GM21367 (cell line): ENCODE results near the gene NOX4.
"Not testable (repeated sequence)": the region's sequence is repeated elsewhere in the genome, so short reads cannot be mapped to it uniquely, and the experiment has no call there.

Source experiments
- ATAC-seq: cut with Tn5 transposase; IDR thresholded peaks from one replicate; pipeline ENCODE4 v1.9.1; 2021; ENCODE audit not compliant: unreplicated experiment

The NOX4 gene

GRCh38 chr11:89463266-89463780 lies 27.9 kb downstream of the NOX4 start:
- no peak for ATAC-seq

DNA sequence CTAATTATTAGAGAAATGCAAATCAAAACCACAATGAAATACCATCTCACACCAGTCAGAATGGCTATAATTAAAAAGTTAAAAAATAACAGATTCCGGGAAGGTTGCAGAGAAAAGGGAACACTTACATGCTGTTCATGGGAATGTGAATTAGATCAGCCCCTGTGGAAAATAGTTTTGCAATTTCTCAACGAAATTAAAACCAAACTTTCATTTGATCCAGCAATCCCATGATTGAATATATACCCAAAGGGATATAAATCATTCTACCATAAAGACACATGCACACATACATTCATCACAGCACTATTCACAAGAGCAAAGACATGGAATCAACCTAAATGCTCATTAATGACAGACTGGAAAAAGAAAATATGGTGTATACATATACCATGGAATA lies 32.5 kb downstream of the NOX4 start:
- no peak for ATAC-seq

DNA sequence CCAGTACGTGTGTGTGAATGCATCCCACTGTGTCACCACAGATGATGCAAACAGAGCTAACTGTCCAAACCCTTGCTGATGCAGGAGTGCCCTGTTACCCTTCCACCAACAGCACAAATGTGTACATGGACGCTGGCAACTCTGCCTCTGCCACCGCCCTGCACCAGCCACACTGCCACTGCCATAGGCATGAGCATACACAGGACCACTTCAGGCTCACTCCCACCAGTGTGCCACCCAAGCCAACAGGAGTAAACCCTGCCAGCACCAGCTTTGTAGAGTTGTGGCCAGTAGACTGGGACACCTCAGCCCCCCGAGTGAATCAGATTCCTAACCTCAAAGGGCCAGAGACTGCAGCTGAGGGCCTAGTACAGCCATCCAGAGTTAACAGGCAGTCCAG lies 34.0 kb downstream of the NOX4 start:
- ATAC-seq = no peak

GRCh38 chr11:89456681-89457080 lies 34.5 kb downstream of the NOX4 start:
- no peak for ATAC-seq

DNA sequence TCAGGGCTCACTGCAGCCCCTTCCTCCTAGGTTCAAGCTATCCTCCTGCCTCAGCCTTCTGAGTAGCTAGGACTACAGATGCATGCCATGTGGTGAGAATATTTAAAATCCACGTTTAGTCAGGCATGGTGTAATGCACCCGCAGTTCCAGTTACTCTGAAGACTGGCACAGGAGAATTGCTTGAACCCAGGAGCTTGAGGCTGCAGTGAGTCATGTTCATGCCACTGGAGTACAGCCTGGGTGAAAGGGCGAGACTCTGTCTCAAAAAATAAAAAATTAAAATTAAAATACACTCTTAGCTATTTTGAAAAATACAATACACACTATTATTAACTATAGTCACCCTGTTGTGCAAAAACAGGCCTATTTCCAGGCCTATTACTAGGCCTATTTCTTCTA lies 38.4 kb downstream of the NOX4 start:
- no peak for ATAC-seq

GRCh38 chr11:89447845-89448244 lies 43.3 kb downstream of the NOX4 start:
- ATAC-seq = no peak

DNA sequence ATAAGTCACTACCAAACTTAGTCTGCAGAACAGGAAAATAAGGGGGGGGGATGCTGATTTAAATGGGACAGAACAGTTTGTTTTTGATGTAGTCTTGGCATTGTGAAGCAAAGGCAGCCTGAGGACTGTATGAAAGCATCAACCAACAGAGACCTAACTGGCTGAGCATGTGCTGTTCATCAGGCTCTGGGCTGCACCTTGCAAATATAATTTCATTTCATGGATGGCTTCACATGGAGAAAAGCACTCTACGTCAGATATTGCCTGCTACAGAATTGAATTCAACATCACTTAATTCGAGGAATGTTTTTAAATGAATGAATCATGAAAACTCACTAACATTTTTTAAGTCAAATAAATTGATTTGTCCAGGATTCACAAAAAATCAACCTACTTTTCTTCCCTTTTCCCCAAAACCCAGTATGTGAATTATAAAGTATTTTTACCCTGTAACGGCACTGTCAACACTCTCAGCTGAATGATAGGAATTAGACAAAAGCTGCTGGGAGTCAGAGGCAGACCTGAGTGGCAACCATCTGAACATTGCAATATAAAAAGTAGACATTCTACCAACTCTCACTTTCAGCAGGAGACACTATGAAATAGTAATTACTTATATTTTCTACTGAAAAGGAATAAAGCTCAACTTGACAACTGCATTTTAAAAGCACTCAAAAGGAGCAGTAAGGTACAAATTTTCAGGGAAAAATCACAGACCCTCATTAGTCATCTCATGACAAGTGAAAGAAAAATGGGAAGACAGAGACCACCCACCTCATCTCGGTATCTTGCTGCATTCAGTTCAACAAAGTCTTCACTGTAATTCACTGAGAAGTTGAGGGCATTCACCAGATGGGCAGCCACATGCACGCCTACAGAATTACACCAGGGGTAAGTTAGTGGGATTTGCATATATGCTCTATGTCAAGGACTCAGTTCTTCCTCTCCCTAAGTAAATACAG lies 47.5 kb downstream of the NOX4 start:
- ATAC-seq = no peak

GRCh38 chr11:89442801-89443200 lies 48.4 kb downstream of the NOX4 start:
- ATAC-seq = no peak

- ATAC-seq = no peak
These were observed 49.6 kb downstream of the NOX4 start for GRCh38 chr11:89441606-89442005.

GRCh38 chr11:89437317-89437716 lies 53.9 kb downstream of the NOX4 start:
- ATAC-seq = no peak

DNA sequence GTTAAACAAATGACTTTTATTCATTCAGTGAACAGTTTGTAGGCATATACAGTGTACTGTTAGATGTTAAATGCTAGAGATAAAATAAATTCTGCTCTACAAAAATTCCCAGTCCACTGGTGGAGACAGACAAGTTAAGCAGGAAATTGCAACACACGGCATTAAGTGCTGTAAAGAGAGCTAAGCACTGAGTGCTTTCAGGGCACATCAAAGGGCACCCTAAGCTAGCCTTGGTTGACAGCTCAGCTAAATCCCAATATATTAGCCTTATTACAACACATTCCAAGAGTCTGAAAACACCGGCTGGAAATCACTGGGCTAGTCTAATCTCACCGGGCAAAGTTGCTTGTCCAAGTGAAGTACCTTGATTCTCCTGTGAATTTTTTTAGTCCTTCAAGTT lies 55.1 kb downstream of the NOX4 start:
- no peak for ATAC-seq

DNA sequence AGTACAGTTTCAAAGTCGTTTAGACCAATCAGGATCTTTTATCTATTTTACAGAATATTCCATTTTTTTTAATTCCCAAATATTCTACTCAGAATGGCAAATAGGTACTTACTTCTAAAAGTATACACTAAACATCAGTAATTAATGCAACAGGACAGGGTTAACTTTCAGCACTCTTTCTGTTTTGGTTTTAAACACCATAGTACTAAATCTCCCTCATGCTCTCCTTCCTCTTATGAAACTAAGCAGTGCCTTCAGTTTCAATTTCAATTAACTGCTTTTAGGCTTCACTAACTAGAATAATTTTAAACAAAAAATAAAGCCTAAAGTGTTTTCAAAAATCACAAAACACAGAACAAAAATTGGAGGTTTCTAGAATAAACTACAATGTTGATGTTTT lies 57.9 kb downstream of the NOX4 start:
- peak; percentile 65 for ATAC-seq

DNA sequence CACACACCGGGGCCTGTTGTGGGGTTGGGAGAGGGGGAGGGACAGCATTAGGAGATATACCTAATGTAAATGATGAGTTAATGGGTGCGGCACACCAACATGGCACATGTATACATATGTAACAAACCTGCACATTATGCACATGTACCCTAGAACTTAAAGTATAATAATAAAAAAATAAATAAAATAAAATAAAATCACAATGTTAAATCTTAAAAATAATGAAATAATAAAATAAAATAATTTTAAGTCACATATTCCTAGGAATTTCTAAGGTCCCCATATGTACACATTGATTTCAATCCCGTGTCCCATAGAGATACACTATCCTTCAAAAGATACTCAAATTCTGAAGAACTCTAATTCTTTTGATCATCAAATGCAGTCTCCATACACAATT lies 59.0 kb downstream of the NOX4 start:
- not testable (repeated sequence) for ATAC-seq

DNA sequence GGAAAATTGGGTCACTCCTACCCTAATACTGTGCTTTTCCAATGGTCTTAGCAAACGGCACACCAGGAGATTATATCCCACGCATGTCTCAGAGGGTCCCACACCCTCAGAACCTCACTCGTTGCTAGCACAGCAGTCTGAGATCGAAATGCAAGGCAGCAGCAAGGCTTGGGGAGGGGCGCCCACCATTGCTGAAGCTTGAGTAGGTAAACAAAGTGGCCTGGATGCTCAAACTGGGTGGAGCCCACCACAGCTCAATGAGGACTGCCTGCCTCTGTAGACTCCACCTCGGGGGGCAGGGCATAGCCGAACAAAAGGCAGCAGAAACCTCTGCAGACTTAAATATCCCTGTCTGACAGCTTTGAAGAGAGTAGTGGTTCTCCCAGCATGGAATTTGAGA lies 64.7 kb downstream of the NOX4 start:
- not testable (repeated sequence) for ATAC-seq

DNA sequence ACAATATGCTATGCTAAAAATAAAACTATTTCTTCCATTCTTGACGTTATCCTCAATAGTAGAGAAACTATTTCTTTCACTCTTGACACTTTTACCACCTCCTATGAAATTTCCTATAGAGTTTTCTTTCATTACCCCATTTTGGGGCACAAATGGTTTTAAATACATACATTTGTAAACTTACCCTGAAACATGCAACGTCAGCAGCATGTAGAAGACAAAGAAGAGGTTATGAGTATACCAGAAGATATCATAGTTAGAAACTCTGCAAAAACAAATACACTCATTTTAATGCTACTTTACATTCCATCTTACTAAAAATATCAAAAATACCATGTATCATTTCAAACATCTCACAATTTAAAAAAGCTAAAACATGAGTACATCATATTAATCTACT lies 69.5 kb downstream of the NOX4 start:
- no peak for ATAC-seq

DNA sequence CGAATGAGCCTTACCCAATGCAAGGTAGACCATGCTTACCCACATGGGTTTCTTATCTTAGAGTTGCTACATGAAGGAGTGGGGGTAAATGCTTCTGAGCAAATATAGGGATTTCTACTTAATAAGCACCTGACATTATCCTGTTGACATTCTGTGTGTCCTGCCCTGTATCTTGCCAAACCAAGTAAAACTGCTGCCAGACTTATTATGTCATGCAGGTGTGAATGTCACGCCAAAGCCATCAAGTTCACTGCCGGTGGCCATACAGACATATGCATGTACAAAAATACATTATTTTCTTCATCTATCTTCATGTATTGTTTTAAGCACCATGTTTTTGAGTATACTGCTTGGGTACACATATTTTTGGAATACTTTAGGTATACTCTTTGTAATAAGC lies 70.2 kb downstream of the NOX4 start:
- ATAC-seq = no peak

- ATAC-seq = no peak
These were observed 74.2 kb downstream of the NOX4 start for GRCh38 chr11:89416961-89417360.

DNA sequence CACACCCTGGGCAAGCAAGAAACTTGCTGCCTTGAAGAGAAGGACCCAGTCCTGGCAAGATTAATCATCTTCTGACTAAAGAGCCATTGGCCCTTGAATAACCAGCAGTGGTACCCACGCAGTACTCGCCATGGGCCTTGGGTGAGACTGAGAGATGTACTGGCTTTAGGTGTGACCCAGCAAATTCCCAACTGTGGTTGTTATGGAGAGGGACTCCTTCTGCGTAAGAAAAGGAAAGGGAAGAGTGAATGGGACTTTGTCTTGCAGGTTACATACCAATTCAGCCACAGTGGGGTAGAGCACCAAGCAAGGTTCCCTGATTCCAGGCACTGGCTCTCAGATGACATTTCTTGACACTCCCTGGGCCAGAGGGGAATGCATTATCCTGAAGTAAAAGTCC lies 80.1 kb downstream of the NOX4 start:
- ATAC-seq = not testable (repeated sequence)

DNA sequence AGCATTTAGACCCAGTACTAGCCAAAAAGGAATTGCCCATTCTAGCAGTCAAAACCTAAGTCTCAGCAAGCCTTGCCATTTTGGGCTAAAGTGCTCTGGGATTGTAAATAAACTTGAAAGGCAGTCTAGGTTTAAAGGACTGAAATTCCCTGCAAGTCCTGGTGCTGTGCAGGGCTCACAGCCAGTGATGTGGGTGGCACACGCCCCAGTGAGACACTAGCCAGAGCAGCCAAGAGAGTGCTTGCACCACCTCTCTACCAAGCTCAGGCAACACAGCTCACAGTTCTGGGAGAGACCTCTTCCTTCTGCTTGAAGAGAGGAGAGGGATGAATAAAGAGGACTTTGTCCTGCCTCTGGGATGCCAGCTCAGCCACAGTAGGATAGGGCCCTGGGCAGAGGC lies 80.5 kb downstream of the NOX4 start:
- ATAC-seq = not testable (repeated sequence)

- ATAC-seq = not testable (repeated sequence)
These were observed 82.7 kb downstream of the NOX4 start for GRCh38 chr11:89408441-89408840.

- ATAC-seq = no peak
These were observed 85.5 kb downstream of the NOX4 start for GRCh38 chr11:89405629-89406028.

DNA sequence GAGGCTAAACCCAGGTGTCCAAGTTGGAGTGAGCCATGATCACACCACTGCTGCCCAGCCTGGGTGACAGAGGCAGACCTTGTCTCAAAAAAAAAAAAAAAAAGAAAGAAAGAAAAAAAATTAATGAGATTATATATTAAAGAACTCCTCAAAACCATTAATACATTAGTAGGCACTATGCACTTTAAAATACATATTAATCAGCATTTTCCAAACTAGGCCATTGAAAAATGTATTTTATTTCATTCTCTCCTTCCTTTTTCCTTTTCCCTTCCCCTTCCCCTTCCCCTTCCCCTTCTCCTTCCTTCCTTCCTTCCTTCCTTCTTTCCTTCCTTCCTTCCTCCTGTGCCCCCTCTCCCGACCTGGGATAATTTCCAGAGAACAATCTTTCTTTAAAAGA lies 99.5 kb downstream of the NOX4 start:
- ATAC-seq = not testable (repeated sequence)

DNA sequence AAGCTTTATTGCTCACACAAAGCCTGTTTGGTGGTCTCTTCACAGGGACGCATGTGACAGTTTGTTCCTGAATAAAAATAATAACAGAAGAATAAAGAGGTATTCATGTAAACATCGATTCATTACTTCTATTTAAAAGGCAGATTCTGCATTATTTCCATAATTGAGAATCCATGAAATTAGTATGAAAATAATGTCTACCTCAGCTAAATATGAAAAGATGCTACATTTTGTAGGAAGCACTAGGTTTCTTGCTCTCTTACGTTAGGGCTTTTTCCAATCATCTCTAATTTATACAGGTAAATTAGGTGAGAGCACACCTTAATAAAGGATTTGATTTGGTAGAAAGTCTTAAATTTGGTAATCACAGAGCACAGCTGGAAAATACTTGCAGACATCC lies 103.7 kb downstream of the NOX4 start:
- ATAC-seq = not testable (repeated sequence)
